Bladder microvascular endothelial cell (primary cell): ENCODE data around the gene SIL1. TPM values are rescaled to one million over a fixed set of nuclear protein-coding genes. Genes with fewer than 3 reads are reported as not detected.

Experiments
- total RNA-seq: library from RNA; depleted of rRNA; stranded (reverse); fragments of >200 nt; gene quantifications from 2 replicates; pipeline ENCODE4 v1.2.3, GENCODE V29; 2014

The SIL1 gene
- total RNA-seq, result 48.4 and 60.6 TPM in 2 replicates

DNA sequence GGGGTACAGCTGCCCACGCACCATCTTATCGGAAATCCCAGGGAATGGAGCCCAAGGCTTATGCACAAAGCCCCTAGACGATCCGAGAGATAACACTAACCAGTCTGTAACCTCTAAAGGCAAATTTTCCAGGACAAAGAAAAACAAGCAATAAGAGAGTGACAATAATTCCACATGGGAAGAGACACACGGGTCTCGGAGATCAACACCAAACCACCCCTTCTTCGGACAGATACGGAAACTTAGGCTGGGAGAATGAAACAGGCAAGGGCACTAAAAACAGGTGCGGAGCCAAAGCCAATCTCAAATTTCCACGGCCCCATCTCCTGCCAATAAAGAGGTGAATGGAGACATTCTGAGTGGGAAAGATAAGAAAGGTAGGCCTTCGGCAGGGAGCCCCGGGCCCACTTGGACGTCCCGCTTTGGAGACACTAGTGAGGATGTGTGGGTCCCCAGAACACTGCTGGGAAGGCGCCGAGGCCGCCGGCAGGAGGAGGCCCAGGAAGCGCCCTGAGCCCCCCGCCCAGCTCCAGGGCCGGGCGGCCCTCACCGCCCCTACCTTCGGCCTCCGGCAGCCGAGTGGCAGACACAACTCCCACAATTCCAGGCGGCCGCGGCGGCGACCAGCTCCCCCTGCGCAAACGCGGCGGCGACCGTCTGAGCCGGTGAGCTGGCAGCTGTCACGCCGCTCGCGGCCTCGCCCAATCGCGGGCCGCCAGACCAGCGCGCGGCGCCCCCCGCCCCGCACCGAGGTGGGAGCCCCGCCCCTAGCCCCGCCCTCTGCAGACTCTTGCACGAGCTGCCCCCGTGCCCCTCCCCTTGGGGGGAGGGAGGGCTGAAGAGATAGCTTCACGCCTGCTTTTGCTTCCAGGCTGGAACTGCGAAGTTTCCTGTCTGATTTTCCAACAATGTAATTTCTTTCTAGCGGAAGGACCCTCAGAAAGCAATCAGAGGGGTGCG lies at the start of gene SIL1:
TSS of gene SIL1 (minus strand) at position 659 of the 960 bp plus-strand sequence. CDS start 70,525 bp downstream, outside the sequence.

Other genes with a start within 250 kb of the SIL1 start
- 160 and 339 TPM in 2 replicates for gene MATR3, start 95.4 kb upstream of the SIL1 start, total RNA-seq
- 57.3 and 90.8 TPM in 2 replicates for gene PAIP2, start 143.5 kb upstream of the SIL1 start, total RNA-seq
- gene SLC23A1, start 184.9 kb upstream of the SIL1 start, total RNA-seq, result not detected in 2 replicates
- 0.16 and 0.44 TPM in 2 replicates for gene MZB1, start 191.5 kb upstream of the SIL1 start, total RNA-seq
- 2.1 and 5.8 TPM in 2 replicates for gene PROB1, start 196.7 kb upstream of the SIL1 start, total RNA-seq
- gene SPATA24, start 205.7 kb upstream of the SIL1 start, total RNA-seq, result 7.3 and 9.8 TPM in 2 replicates
- 4.4 and 8.9 TPM in 2 replicates for gene DNAJC18, start 241.2 kb upstream of the SIL1 start, total RNA-seq